ENCODE results near the gene PLD3.

DNA sequence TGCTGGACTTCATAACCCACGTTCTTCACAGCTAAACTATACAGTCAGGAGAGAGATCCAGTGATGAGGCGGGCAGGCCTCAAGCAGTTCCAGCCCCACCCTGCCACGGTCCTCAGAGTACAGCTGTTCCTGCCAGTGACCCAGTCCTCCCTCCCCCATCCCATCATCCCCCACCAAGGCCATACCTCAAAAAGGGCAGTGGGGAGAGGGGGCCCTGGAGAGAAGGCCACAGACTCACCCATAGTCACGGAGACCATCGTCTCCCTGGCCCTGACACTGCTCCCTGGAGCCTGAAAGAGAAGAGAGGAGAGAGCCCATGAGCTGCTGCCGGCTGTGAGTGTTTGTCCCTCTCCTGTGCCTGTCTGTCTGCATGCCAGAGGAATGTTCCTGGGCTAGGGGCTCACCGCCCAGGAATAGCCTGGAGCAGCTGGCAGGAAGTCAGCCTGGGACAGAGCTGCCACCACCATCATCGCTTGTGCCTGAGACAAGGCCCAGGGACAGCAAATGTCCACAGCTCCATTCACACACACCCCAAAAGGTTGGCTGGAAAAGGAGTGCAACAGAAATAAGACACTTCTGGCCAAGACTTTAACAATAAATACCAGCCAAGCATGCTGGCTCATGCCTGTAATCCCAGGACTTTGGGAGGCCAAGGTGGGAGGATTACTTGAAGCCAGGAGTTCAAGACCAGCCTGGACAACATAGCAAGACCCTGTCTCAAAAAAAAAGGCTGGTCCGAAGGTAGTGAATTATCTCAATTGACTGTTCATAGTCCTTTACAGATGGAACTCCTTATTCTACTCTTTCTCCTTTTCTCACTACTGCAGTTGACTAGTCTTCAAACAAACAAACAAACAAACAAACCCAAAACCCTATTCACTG is 6.7 kb upstream of the PLD3 start:
- TF ChIP-seq, protein P1, sequence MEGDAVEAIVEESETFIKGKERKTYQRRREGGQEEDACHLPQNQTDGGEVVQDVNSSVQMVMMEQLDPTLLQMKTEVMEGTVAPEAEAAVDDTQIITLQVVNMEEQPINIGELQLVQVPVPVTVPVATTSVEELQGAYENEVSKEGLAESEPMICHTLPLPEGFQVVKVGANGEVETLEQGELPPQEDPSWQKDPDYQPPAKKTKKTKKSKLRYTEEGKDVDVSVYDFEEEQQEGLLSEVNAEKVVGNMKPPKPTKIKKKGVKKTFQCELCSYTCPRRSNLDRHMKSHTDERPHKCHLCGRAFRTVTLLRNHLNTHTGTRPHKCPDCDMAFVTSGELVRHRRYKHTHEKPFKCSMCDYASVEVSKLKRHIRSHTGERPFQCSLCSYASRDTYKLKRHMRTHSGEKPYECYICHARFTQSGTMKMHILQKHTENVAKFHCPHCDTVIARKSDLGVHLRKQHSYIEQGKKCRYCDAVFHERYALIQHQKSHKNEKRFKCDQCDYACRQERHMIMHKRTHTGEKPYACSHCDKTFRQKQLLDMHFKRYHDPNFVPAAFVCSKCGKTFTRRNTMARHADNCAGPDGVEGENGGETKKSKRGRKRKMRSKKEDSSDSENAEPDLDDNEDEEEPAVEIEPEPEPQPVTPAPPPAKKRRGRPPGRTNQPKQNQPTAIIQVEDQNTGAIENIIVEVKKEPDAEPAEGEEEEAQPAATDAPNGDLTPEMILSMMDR (IDR thresholded peaks at IDR 0.05; ENCODE audit: low read length) = no peak
- TF ChIP-seq EZH2 (IDR thresholded peaks at IDR 0.05; ENCODE audit: borderline replicate concordance, low read length) = no peak
